Prostate gland (tissue), 2 donors: ENCODE results near the gene FYCO1.

ENCODE experiments used
- CTCF ChIP-seq, 4 experiments: fragments of 200-600 bp in 2 of 4; fragments of 450-650 bp in 2 of 4; sonication (generic) in 2 of 4; IDR thresholded peaks; 1 replicate in 3 of 4; 2 replicates in 1 of 4; pipeline ENCODE4 v1.5.1; 2016 to 2019; ENCODE audit warnings: antibody characterized with exemption in 4 of 4, mild to moderate bottlenecking in 2 of 4, moderate library complexity in 2 of 4
- POLR2A ChIP-seq: fragments of 450-650 bp; IDR thresholded peaks from one replicate; pipeline ENCODE4 v1.6.1; 2016; ENCODE audit warnings: antibody characterized with exemption, mild to moderate bottlenecking
- POLR2AphosphoS5 ChIP-seq: sonication (generic); formaldehyde crosslinking; IDR thresholded peaks from one replicate; pipeline ENCODE4 v1.6.1; 2017; ENCODE audit warnings: antibody characterized with exemption

- TF ChIP-seq POLR2A (no peak), POLR2AphosphoS5 (no peak), CTCF (IDR thresholded peaks at IDR 0.05) (no peak)
Observed at GRCh38 chr3:45942051-45942825, 53.4 kb downstream of the FYCO1 start.
